ENCODE data around the gene GNG7. TPM values are rescaled to one million over a fixed set of nuclear protein-coding genes. Genes with fewer than 3 reads are reported as not detected.

The GNG7 gene
- total and polyA plus RNA-seq, 10 of the 15 experiments (the other 5 are each of a cell fraction or from before 2014, with no cell fraction given): 1.9 to 13.6 (median 6.5) TPM

GRCh38 chr19:2544576-2545415, 157.7 kb downstream of the GNG7 start:
- no TSS peak for BruUV-seq (replicated peaks)
- 11% methylated on average over 18 of the region's 18 CpGs for WGBS (ENCODE audit: insufficient coverage, insufficient replicate concordance, low lambda C conversion rate, missing lambda C conversion rate)
- SMC1A ChIA-PET (ENCODE audit: uncharacterized antibody, unreplicated experiment): interaction anchor here (0.9 to 4.0 kb wide), 9 partner anchors 8 to 77 kb away, joined by 3 to 22 read pairs (median 6); partner anchors contain the start of gene GADD45B
- peak overlapping the region; percentile 75; the same call in 1 of the 2 replicates for H3K4me2 ChIP-seq (ENCODE audit: control insufficient read depth, insufficient read depth)
- no peak overlapping the region for H3K4me3 ChIP-seq
- H3K27me3 ChIP-seq (replicated peaks in 1 of 2; ENCODE audit: control insufficient read depth in 2 of 2, insufficient read depth in 2 of 2, low read length in 1 of 2): no peaks in the 10 kb centered on the region
- POLR2A ChIA-PET: interaction anchor here (0.5 to 2.8 kb wide), 14 partner anchors 8 to 83 kb away, joined by 3 to 28 read pairs (median 7); partner anchors contain the start of gene GADD45B
- intact Hi-C loops (cut with micrococcal nuclease; ENCODE audit: unreplicated experiment) (no loop called here), in situ Hi-C loops (cut with MboI) (no loop called here)
- DNase-seq (ENCODE audit: low read depth, low spot score): no peak
- FAIRE-seq: no peak
- H2AFZ ChIP-seq (ENCODE audit: control insufficient read depth, low read depth, low read length): no peak overlapping the region
- no peaks in the 10 kb centered on the region; a peak in 1 of 4 replicates for H3K36me3 ChIP-seq (ENCODE audit: control insufficient read depth in 2 of 2, insufficient read depth in 2 of 2, low read length in 1 of 2)
- no peaks in the 10 kb centered on the region; the same call in 2 of the 3 replicates for H3K9me3 ChIP-seq (replicated peaks; ENCODE audit: control insufficient read depth, insufficient read depth, low read length)
- no peak overlapping the region; the same call in 1 of the 2 replicates for H3K9ac ChIP-seq (ENCODE audit: control insufficient read depth, insufficient read depth, low read length)
- no peaks in the 10 kb centered on the region for H4K20me1 ChIP-seq (ENCODE audit: control insufficient read depth, insufficient read depth)
- peak; percentile 39 for ATAC-seq
- CTCF ChIA-PET: interaction anchor here (0.8 to 2.3 kb wide), 3 partner anchors 13 to 67 kb away, joined by 3 to 12 read pairs (median 6); no protein-coding TSS in a partner anchor
- RAD21 ChIA-PET (ENCODE audit: unreplicated experiment): interaction anchor here (0.8 to 4.3 kb wide), 12 partner anchors 8 to 92 kb away, joined by 3 to 41 read pairs (median 10); partner anchors contain the start of gene GADD45B
- no peaks in the 10 kb centered on the region; the same call in 1 of the 2 replicates for H3K79me2 ChIP-seq (ENCODE audit: control insufficient read depth, insufficient read depth, low read length)
- H3K27ac ChIP-seq (ENCODE audit: control insufficient read depth, insufficient read depth): peak overlapping the region; percentile 31; the same call in 1 of the 2 replicates
- peaks cover 35% of the 10 kb centered on the region for H3K4me1 ChIP-seq (ENCODE audit: control insufficient read depth, insufficient read depth, low read length)
- TF ChIP-seq EED (IDR thresholded peaks at IDR 0.05; ENCODE audit: low read depth) (peak; percentile 82), ATF7 (IDR thresholded peaks at IDR 0.05; ENCODE audit: low read depth) (no peak), BCL3 (IDR thresholded peaks at IDR 0.05; ENCODE audit: borderline replicate concordance, insufficient read depth, low read depth, low read length, poor library complexity, severe bottlenecking) (peak; percentile 54), ZBTB4 (CRISPR knock-in tag; IDR thresholded peaks at IDR 0.05) (no peak), ZBTB33 (IDR thresholded peaks at IDR 0.05) (no peak), IKZF1 (conservative IDR thresholded peaks at IDR 0.05) (peak; percentile 79), MEF2B (IDR thresholded peaks at IDR 0.05; ENCODE audit: partially characterized antibody, poor library complexity, severe bottlenecking) (peak; percentile 98), CEBPB (IDR thresholded peaks at IDR 0.05; ENCODE audit: borderline replicate concordance in 1 of 2, low read depth in 2 of 2, low read length in 2 of 2) (no peak), RAD51 (IDR thresholded peaks at IDR 0.05) (no peak), SMC3 (IDR thresholded peaks at IDR 0.05; ENCODE audit: borderline replicate concordance, low read length) (no peak; the same call in 1 of the 2 replicates), HDAC2 (IDR thresholded peaks at IDR 0.05) (no peak), BCL11A (IDR thresholded peaks at IDR 0.05; ENCODE audit: low read depth, low read length) (peak; percentile 26; the same call in 1 of the 2 replicates), TCF7 (IDR thresholded peaks at IDR 0.05; ENCODE audit: borderline replicate concordance) (no peak), LARP7 (IDR thresholded peaks at IDR 0.05) (no peak)

Data from GM12878 (cell line).